Gastrocnemius medialis (tissue), 4 donors: ENCODE data around the gene PIGH.

Experiments used
- CTCF ChIP-seq, 5 experiments: fragments of 450-650 bp in 3 of 5; fragments of 200-600 bp in 2 of 5; sonication (generic) in 2 of 5; IDR thresholded peaks in 4 of 5; conservative IDR thresholded peaks in 1 of 5; 1 replicate in 4 of 5; 2 replicates in 1 of 5; pipeline ENCODE4 v1.5.1; 2016 to 2019; ENCODE audit warnings: antibody characterized with exemption in 5 of 5, mild to moderate bottlenecking in 3 of 5, moderate library complexity in 3 of 5
- POLR2A ChIP-seq, 2 donors: fragments of 450-650 bp; IDR thresholded peaks; one replicate each; pipeline ENCODE4 v1.6.1; 2017; ENCODE audit warnings: antibody characterized with exemption in 2 of 2, mild to moderate bottlenecking in 2 of 2, moderate library complexity in 2 of 2

- TF ChIP-seq CTCF (IDR thresholded peaks at IDR 0.05 in 4 of 5, conservative IDR thresholded peaks at IDR 0.05 in 1 of 5) (peak; percentile 46 to 66 (median 62)), POLR2A (IDR thresholded peaks at IDR 0.05) (no peak)
Measured at GRCh38 chr14:67583711-67584644, 16.1 kb downstream of the PIGH start.
